Fibroblast of the aortic adventitia (primary cell): ENCODE data around the gene KIAA0930. TPM values are rescaled to one million over a fixed set of nuclear protein-coding genes. Genes with fewer than 3 reads are reported as not detected.

ENCODE experiments used
- DNase-seq: peaks from one replicate; pipeline ENCODE4 v3.0.0-alpha.2; 2010; ENCODE audit warnings: low read depth
- H3K4me3 ChIP-seq: 2 replicates; pipeline ENCODE4 v1.5.1; 2011; ENCODE audit warnings: low read depth, mild to moderate bottlenecking, control low read depth, low read length, moderate library complexity
- total RNA-seq: library from RNA; depleted of rRNA; stranded (reverse); fragments of >200 nt; gene quantifications from 2 replicates; pipeline ENCODE4 v1.2.3, GENCODE V29; 2012; ENCODE audit warnings: low replicate concordance
- TF ChIP-seq, protein P1 (sequence below): IDR thresholded peaks from 2 replicates; pipeline ENCODE4 v1.5.1; 2011; ENCODE audit warnings: mild to moderate bottlenecking, low read length, control low read depth, inconsistent platforms; ENCODE audit not compliant: insufficient read depth

Gene KIAA0930
- total RNA-seq, 1 donor = 36.4 TPM

DNA sequence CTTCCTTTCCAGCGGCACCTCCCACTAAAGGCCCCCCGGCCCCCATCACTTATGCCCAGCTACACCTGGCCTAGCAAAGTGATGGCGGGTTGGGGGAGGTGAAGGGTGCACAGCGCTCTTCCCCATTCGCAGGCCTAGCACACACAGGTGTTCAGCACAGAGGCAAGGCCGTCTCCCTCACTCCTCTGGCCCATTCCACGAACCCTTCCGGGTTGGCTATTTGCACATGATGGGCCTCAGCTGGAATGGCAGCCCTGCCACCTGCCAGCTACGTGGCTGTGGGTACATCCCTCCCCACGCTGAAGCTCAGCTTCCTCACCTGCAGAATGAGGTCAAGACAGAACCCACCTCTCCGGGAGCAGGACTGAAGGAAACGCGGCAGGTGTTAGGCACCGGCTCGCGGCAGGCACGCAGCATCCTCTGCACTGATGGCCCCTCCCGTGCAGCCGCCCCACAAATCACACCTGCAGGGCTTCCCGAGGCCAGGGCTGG is 4.8 kb downstream of the KIAA0930 start:
- TF ChIP-seq, protein P1, sequence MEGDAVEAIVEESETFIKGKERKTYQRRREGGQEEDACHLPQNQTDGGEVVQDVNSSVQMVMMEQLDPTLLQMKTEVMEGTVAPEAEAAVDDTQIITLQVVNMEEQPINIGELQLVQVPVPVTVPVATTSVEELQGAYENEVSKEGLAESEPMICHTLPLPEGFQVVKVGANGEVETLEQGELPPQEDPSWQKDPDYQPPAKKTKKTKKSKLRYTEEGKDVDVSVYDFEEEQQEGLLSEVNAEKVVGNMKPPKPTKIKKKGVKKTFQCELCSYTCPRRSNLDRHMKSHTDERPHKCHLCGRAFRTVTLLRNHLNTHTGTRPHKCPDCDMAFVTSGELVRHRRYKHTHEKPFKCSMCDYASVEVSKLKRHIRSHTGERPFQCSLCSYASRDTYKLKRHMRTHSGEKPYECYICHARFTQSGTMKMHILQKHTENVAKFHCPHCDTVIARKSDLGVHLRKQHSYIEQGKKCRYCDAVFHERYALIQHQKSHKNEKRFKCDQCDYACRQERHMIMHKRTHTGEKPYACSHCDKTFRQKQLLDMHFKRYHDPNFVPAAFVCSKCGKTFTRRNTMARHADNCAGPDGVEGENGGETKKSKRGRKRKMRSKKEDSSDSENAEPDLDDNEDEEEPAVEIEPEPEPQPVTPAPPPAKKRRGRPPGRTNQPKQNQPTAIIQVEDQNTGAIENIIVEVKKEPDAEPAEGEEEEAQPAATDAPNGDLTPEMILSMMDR = no peak
- H3K4me3 ChIP-seq = no peak overlapping the region
- no peak for DNase-seq

- TF ChIP-seq, protein P1 = no peak
- no peak for DNase-seq
- H3K4me3 ChIP-seq = no peak overlapping the region
Observed at GRCh38 chr22:45235101-45235777, 5.5 kb downstream of the KIAA0930 start.

- DNase-seq = no peak
- H3K4me3 ChIP-seq = no peak overlapping the region
- TF ChIP-seq, protein P1 = no peak
Observed at GRCh38 chr22:45233827-45234226, 6.9 kb downstream of the KIAA0930 start.

- DNase-seq = no peak
- TF ChIP-seq, protein P1 = no peak
- no peak overlapping the region for H3K4me3 ChIP-seq
Observed at GRCh38 chr22:45233386-45233785, 7.3 kb downstream of the KIAA0930 start.

DNA sequence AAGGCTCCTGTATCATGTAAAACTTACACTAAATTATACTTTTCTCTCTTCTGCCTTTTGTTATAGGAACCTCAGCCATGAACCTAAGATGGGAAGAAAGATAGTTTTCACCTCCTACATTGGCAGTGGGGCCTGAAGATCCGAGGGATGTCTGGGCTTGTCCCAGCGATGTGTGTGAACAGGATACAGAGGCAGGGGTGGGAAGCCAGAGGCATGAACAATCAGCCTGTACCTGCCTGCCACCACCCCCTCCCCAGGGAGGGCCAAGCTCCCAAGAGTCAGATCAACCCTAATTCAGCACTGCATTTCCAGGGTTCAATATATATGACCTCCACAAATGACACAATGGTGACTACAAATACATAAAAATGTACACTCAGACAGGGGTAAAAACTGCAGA is 9.4 kb downstream of the KIAA0930 start:
- DNase-seq = no peak
- H3K4me3 ChIP-seq = no peak overlapping the region
- TF ChIP-seq, protein P1 = no peak

- DNase-seq = no peak
- TF ChIP-seq, protein P1 = no peak
- H3K4me3 ChIP-seq = no peak overlapping the region
Observed at GRCh38 chr22:45230026-45230721, 10.5 kb downstream of the KIAA0930 start.
